OCI-LY7 (cell line): Measurements from ENCODE around the gene NCBP1.

Experiments
- EZH2phosphoT487 ChIP-seq: fragments of 200-600 bp; sonication (generic); IDR thresholded peaks from 2 replicates; pipeline ENCODE4 v1.6.1; 2018; ENCODE audit warnings: low read depth, borderline replicate concordance, mild to moderate bottlenecking, mixed run types, antibody characterized with exemption, low read length, moderate library complexity, mixed read lengths
- TF ChIP-seq, protein P1 (sequence below): fragments of 200-600 bp; sonication (generic); conservative IDR thresholded peaks from 2 replicates; pipeline ENCODE4 v1.5.1; 2014; ENCODE audit warnings: mild to moderate bottlenecking, antibody characterized with exemption, low read length, moderate library complexity, mixed read lengths

DNA sequence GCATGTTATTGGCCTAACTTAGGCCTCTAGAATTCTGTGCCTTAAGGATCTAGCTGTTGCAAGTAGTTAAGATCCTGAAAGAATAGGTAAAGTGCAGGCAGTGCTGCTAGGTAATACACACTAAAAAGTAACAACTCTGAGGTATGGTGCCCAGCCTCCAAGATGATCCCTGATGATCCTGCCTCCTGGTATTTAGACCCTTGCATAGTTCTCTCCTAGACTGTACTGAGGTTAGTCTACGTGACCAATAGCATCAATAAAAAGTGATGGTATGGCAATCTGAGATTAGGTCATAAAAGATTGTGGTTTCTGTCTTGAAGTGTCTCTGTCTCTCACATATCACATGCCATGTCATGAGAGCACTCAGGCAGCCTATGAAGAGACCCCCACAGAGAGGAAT lies 9.7 kb upstream of the NCBP1 start:
- no peak for TF ChIP-seq EZH2phosphoT487
- TF ChIP-seq, protein P1, sequence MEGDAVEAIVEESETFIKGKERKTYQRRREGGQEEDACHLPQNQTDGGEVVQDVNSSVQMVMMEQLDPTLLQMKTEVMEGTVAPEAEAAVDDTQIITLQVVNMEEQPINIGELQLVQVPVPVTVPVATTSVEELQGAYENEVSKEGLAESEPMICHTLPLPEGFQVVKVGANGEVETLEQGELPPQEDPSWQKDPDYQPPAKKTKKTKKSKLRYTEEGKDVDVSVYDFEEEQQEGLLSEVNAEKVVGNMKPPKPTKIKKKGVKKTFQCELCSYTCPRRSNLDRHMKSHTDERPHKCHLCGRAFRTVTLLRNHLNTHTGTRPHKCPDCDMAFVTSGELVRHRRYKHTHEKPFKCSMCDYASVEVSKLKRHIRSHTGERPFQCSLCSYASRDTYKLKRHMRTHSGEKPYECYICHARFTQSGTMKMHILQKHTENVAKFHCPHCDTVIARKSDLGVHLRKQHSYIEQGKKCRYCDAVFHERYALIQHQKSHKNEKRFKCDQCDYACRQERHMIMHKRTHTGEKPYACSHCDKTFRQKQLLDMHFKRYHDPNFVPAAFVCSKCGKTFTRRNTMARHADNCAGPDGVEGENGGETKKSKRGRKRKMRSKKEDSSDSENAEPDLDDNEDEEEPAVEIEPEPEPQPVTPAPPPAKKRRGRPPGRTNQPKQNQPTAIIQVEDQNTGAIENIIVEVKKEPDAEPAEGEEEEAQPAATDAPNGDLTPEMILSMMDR: no peak
